Coronary artery (tissue), 2 donors: ENCODE results near the gene CEP72.

Experiments
- DNase-seq: peaks from one replicate; pipeline ENCODE4 v3.0.0-alpha.2; 2017; ENCODE audit warnings: low spot score
- H3K27ac ChIP-seq, 2 donors: fragments of 200-600 bp; sonication (generic); one replicate each; pipeline ENCODE4 v1.5.1; 2016 to 2019
- H3K4me3 ChIP-seq: fragments of 200-600 bp; sonication (generic); 2 replicates; pipeline ENCODE4 v1.5.1; 2016; ENCODE audit warnings: mild to moderate bottlenecking, moderate library complexity
- TF ChIP-seq, protein P1 (sequence below): fragments of 200-600 bp; sonication (generic); IDR thresholded peaks from one replicate; pipeline ENCODE4 v1.5.1; 2019; ENCODE audit warnings: antibody characterized with exemption

The CEP72 gene

DNA sequence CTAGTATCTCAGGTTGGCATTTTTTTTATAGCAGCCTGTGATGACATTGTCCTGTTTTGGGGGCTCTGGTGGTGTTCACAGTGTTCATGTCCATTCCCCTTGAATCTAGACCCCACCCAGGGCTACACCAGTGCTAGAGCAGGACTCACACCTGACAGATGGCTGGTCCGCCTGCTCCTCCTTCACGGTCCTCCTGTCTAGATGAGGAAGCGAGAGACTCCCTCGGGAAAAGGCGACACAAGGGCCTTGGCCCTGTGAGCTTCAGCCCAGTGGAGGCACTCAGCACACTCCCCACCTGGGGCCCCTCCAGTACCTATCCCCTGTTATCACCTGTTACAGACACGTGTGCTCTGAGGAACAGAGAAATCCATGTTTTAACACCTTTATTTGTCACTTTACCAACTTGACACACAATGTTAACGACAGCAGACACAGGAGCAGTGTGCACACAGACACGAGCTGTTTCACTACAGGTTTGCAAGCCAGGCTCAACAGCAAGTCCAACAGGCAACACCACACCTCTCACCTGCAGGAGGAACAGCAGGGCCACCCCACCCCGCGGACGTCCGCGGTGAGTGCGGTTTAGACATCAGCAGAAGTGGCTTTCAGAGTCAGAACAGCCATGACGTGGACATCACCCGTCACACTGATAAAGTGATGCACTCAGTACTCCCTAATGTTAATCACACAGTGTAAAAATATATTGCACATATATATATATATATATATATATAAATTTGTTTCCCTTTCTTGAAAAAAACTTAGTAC, 47.5 kb downstream of the CEP72 start:
- TF ChIP-seq, protein P1, sequence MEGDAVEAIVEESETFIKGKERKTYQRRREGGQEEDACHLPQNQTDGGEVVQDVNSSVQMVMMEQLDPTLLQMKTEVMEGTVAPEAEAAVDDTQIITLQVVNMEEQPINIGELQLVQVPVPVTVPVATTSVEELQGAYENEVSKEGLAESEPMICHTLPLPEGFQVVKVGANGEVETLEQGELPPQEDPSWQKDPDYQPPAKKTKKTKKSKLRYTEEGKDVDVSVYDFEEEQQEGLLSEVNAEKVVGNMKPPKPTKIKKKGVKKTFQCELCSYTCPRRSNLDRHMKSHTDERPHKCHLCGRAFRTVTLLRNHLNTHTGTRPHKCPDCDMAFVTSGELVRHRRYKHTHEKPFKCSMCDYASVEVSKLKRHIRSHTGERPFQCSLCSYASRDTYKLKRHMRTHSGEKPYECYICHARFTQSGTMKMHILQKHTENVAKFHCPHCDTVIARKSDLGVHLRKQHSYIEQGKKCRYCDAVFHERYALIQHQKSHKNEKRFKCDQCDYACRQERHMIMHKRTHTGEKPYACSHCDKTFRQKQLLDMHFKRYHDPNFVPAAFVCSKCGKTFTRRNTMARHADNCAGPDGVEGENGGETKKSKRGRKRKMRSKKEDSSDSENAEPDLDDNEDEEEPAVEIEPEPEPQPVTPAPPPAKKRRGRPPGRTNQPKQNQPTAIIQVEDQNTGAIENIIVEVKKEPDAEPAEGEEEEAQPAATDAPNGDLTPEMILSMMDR, result no peak
- no peak overlapping the region for H3K4me3 ChIP-seq
- no peak overlapping the region for H3K27ac ChIP-seq
- DNase-seq, result no peak

DNA sequence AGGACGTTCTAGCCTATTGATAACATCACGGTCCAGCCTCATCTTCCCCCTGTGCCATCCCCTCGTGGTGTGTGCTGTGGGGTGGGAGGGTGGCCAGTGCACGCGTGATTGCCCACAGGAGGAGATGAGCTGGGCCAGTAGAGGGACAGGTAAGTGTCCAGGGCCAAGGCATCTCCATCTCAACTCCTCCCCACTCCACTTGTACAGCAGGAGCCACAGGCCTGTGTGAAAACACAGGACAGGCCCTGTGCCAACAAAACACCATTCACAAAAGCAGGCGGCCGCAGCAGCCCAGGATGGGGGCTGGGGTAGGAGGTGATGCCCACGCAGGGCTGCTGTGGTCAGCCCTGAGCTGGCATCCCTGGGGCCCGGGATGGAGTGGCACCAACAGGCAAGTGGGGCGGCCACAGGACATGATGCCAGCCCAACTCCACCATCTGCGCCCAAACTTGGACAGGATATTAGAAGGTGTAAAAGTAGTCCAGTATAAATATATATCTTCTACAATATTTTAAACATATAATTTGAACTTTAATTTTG, 48.4 kb downstream of the CEP72 start:
- DNase-seq, result no peak
- no peak overlapping the region for H3K27ac ChIP-seq
- TF ChIP-seq, protein P1, result no peak
- no peak overlapping the region for H3K4me3 ChIP-seq

DNA sequence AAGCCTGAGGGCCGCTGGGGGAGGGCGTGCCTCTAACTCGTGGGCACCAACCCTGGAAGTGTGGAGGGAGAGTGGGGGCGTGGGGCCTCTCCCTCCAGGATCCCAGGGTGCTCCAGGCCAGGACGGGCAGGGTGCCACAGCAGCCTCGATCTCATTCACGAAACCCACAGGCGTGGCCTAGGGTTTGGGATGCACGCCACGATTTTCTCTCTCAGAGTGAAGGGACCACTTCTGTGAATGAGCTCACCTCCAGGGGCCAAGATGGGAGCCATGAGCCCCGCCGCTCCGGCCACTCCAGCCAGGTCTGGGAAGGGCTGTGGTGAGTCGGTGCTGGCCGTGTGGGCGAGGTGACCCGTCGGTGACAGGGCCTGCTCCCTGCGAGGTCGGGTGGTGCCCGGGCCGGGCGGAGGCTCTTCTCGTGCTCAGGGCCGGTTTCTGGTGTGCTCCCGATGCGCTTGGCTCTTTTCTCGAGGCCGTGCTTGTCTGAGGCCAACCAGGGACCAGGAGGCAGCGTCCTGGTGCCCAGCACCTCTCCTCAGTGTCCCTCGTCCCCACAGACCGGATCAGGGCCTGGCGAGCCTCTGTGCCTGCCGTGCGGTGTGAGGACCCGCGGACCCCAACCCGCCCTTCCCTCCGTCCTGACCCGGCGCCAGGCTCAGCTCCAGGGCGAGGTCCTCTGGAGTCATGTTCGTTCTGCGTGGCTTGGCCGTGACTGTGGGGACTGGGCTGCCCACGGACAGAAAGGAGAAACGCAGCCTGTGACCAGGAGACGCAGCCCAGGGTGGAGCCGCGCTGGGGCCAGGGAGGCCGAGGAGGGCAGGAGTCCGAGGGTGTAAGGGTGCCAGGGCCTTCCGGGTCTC, 50.0 kb downstream of the CEP72 start:
- Histone ChIP-seq H3K27ac (no peak overlapping the region), H3K4me3 (no peak overlapping the region)
- TF ChIP-seq, protein P1, result no peak
- DNase-seq, result no peak

DNA sequence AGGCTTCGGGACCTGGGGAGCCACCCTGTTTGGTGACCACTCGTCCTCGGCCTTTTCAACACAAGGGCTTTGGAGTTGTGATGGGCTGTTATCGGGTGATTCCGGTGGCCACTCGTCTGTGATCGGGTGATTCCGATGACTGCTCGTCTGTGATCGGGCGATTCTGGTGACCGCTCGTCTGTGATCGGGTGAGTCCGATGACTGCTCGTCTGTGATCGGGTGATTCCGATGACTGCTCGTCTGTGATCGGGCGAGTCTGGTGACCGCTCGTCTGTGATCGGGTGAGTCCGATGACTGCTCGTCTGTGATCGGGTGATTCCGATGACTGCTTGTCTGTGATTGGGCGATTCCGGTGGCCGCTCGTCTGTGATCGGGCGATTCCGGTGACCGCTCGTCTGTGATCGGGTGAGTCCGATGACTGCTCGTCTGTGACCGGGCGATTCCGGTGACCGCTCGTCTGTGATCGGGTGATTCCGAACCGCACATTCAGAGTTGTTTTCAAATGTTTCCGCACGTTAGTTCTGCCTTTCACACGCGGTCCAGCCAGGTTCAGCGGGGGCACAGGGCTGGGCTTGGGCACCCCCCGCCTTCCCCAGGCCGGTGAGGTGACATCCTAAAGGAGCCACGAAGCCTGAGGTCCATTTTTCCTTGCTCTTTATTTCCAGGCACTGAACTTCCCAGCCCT, 50.8 kb downstream of the CEP72 start:
- Histone ChIP-seq H3K27ac (no peak overlapping the region), H3K4me3 (no peak overlapping the region)
- TF ChIP-seq, protein P1, result no peak
- no peak for DNase-seq

DNA sequence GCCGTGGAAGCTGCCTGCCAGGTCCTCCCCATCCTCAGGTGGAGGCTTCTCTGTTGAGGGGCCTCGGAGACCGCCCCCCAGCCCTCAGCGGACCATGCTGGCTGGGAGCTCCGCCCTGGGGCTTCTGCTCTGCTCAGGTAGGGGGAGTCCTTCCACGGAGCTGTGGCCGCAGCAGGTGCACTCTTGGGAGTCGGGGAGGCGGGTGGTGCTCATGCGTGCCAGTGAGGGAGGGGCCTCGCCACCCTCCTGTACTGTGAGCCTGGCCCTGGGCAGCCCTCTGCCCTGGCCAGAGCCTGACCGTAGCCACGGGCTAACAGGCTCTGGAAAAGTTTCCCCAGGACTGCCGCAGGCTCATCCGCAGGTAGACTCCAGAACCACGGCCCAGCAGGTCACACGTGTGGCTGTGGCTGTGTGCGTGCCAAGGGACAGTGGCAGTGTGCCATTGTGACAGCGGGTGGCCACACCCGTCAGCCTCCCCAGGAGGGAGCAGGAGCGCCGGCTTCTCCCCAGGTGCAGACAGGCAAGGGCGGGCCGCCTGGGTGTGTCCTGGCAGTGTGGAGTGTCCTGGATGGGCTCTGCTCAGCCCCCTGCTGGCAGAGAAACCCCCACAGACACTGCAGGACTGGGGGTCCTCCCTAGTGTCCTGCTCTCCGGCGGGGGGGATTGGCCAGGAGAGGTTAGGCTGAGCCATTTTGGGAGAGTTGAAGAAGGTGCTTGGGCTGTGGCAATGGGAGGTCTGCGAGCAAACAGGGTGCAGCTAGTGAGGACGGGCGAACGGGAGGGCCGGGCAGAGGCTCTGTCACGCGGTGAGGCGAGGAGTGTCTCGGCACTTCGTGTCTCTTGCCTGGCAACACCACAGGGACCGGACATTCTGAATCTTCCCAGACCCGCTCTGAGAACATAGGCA, 51.5 kb downstream of the CEP72 start:
- no peak overlapping the region for H3K27ac ChIP-seq
- H3K4me3 ChIP-seq, result no peak overlapping the region
- TF ChIP-seq, protein P1, result no peak
- DNase-seq, result no peak

DNA sequence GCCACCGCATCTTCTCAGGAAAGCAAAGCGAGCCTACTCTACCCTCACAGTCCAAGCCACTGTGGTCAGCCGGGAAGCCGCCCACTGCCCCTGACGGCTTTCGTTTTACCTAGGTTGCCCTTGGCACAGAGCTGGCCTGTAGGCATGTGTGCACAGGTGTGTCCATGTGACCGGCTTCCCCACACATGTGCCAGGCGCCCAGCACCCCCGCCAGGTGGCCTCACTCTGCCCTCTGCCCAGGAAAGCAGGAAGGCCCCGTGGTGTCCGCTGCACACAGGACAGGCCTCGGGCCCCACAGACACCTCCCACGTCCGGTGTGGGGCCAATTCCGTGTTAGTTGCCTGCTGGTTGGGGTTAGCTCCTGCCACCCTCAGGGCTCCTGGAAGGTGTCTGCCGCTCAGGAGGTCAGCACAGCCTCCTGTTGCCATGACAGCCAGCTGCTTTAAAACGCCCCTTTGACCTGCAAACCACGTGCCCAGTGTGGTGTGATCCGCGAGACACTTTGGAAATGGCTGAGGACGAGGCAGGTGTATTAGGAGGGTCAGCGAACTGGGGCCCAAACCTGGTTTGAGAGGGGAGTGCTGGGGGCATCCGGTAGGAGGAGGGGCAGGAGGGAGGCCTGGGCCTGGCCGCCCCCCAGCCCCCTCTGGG, 52.3 kb downstream of the CEP72 start:
- no peak for DNase-seq

More for the DNA sequence above, 52.3 kb downstream of the CEP72 start:
- H3K27ac ChIP-seq, result no peak overlapping the region
- H3K4me3 ChIP-seq, result no peak overlapping the region
- TF ChIP-seq, protein P1, result no peak
